ENCODE measurements around the gene FLYWCH2.

FLYWCH2 gene

GRCh38 chr16:2882650-2883457 lies at the start of gene FLYWCH2:
Gene FLYWCH2 (plus strand): TSS chr16:2883215. CDS start chr16:2896450, 13,235 bp downstream.
- peak; percentile 96 for DNase-seq

- DNase-seq = no peak
Observed at GRCh38 chr16:2833776-2834175, 49.2 kb upstream of the FLYWCH2 start.

GRCh38 chr16:2834968-2835367 lies 48.0 kb upstream of the FLYWCH2 start:
- DNase-seq = no peak

- DNase-seq = peak; percentile 41
Observed at GRCh38 chr16:2835638-2836493, 47.1 kb upstream of the FLYWCH2 start.

- DNase-seq = no peak
Observed at GRCh38 chr16:2836646-2837508, 46.1 kb upstream of the FLYWCH2 start.

GRCh38 chr16:2838928-2839327 lies 44.1 kb upstream of the FLYWCH2 start:
- DNase-seq = peak; percentile 26

- DNase-seq = no peak
Observed at GRCh38 chr16:2839650-2840450, 43.2 kb upstream of the FLYWCH2 start.

- DNase-seq = no peak
Observed at GRCh38 chr16:2840914-2841313, 42.1 kb upstream of the FLYWCH2 start.

GRCh38 chr16:2841606-2842339 lies 41.2 kb upstream of the FLYWCH2 start:
- DNase-seq = no peak

GRCh38 chr16:2842340-2843000 lies 40.5 kb upstream of the FLYWCH2 start:
- no peak for DNase-seq

GRCh38 chr16:2843526-2843925 lies 39.5 kb upstream of the FLYWCH2 start:
- no peak for DNase-seq

- DNase-seq = no peak
Observed at GRCh38 chr16:2845116-2845515, 37.9 kb upstream of the FLYWCH2 start.

GRCh38 chr16:2846511-2847310 lies 36.3 kb upstream of the FLYWCH2 start:
- DNase-seq = no peak

- no peak for DNase-seq
Observed at GRCh38 chr16:2848933-2849725, 33.9 kb upstream of the FLYWCH2 start.

GRCh38 chr16:2852003-2852730 lies 30.8 kb upstream of the FLYWCH2 start:
- DNase-seq = no peak

GRCh38 chr16:2852731-2853507 lies 30.1 kb upstream of the FLYWCH2 start:
- DNase-seq = no peak

GRCh38 chr16:2853531-2854073 lies 29.4 kb upstream of the FLYWCH2 start:
- no peak for DNase-seq

Measured in NCI-H2029 (cell line).